Activated CD4-positive, alpha-beta T cell treated with anti-CD3 and anti-CD28 coated beads, Interleukin-2, amount 10 ng/mL, durations not matched to agents 7 days and 5 days (primary cell): ENCODE measurements around the gene CYTH3. TPM values are rescaled to one million over a fixed set of nuclear protein-coding genes. Genes with fewer than 3 reads are reported as not detected.
"Not testable (repeated sequence)": the region's sequence is repeated elsewhere in the genome, so short reads cannot be mapped to it uniquely, and the experiment has no call there.

Experiments used
- CTCF ChIA-PET: fragments of 350-600 bp; sonication (Branson Sonifier 250); formaldehyde crosslinking; loops from one replicate; lab custom pipeline; 2021; ENCODE audit warnings: antibody characterized with exemption; lab: Charles Lee
- POLR2A ChIA-PET: fragments of 350-600 bp; sonication (Branson Sonifier 250); formaldehyde crosslinking; loops from one replicate; lab custom pipeline; 2021; ENCODE audit warnings: antibody characterized with exemption; lab: Charles Lee
- DNase-seq: peaks from one replicate; pipeline ENCODE4 v3.0.0-alpha.2; 2020
- H3K27ac Mint-ChIP-seq: one replicate; pipeline ENCODE4 v1.8.0; 2021; ENCODE audit warnings: mild to moderate bottlenecking, moderate library complexity, mixed read lengths
- H3K27me3 Mint-ChIP-seq: one replicate; pipeline ENCODE4 v1.8.0; 2021; ENCODE audit warnings: mixed read lengths
- H3K36me3 Mint-ChIP-seq: one replicate; pipeline ENCODE4 v1.8.0; 2021; ENCODE audit warnings: low read depth, mixed read lengths
- H3K4me1 Mint-ChIP-seq: one replicate; pipeline ENCODE4 v1.8.0; 2021; ENCODE audit warnings: mixed read lengths
- H3K4me3 Mint-ChIP-seq: one replicate; pipeline ENCODE4 v1.8.0; 2021; ENCODE audit warnings: mild to moderate bottlenecking, moderate library complexity, mixed read lengths
- H3K9me3 Mint-ChIP-seq: one replicate; pipeline ENCODE4 v1.8.0; 2021; ENCODE audit warnings: mixed read lengths
- total RNA-seq, 2 experiments: library from RNA; stranded (reverse); gene quantifications; one replicate each; pipeline ENCODE4 v1.2.3, GENCODE V29; 2021

CYTH3 gene
- total RNA-seq, 2 experiments from 2014 or later: 0.74 to 1.4 TPM

GRCh38 chr7:6212008-6212407, 60.4 kb downstream of the CYTH3 start:
- H3K27me3 Mint-ChIP-seq: peaks cover 17% of the 10 kb centered on the region
- POLR2A ChIA-PET: no interaction called here
- DNase-seq: no peak
- no peaks in the 10 kb centered on the region for H3K4me1 Mint-ChIP-seq
- H3K4me3 Mint-ChIP-seq: no peak overlapping the region
- no peaks in the 10 kb centered on the region for H3K9me3 Mint-ChIP-seq
- no peak overlapping the region for H3K27ac Mint-ChIP-seq
- CTCF ChIA-PET: no interaction called here
- no peaks in the 10 kb centered on the region for H3K36me3 Mint-ChIP-seq

DNA sequence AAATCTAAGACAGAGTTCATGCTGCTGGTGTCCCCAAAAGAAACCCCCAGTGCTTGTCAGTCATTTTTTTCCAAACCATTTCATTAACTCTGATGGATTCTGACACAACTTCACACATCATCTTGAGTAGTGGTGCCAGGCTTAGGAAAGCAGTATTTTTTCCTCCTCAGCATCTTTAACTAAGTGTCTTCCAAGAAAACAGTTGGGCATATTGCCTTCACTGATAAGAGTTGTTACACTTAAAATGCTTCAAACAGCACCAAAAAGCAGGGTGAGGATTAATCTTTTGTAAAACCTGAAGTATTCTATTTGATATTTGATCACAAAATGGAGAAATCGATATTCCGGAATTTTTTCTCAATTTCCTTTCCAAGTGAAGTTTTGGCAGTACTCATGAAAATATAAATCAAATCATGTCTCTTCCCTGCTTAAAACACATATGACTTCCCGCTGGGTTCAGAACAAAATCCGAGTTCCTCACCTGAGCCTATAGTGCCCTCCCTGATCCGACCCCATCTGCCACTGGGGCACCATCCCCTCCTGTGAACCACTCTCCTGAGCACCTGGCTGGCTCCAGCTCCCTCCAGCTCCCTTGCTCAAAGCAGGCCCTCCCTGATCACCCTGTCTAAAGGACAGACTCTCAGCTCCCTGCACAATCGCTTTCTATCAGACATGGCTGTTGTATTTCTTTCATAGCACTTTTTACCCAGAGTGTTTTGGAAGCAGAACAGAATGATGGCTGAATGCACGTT, 61.6 kb downstream of the CYTH3 start:
- Mint-ChIP-seq H3K4me3 (no peak overlapping the region), H3K4me1 (no peaks in the 10 kb centered on the region), H3K9me3 (no peaks in the 10 kb centered on the region), H3K27me3 (peaks cover 17% of the 10 kb centered on the region), H3K27ac (peak overlapping the region; percentile 74), H3K36me3 (no peaks in the 10 kb centered on the region)
- ChIA-PET CTCF (no interaction called here), POLR2A (no interaction called here)
- DNase-seq: no peak

DNA sequence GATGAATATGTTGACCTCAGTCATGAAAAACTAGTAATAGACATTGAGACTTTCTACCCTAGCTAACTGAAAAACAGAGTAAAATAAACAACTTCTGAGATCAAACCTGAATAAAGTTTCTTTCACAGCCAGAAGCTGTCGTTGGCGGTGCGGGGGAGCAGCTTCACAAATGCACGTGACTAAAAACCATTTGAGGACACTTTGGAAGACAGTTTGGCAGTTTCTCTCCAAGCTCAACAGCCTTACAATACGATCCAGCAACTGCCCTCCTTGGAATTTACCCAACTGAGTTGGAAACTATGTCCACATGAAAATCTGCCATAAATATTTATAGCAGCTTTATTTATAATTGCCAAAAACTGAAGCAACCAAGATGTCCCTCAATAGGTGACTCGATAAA, 63.1 kb downstream of the CYTH3 start:
- CTCF ChIA-PET: interaction anchor here (0.5 kb wide), 1 partner anchor 82 kb away, joined by 4 read pairs; no protein-coding TSS in a partner anchor
- no peak overlapping the region for H3K4me3 Mint-ChIP-seq
- no peaks in the 10 kb centered on the region for H3K36me3 Mint-ChIP-seq
- no peak for DNase-seq
- H3K4me1 Mint-ChIP-seq: no peaks in the 10 kb centered on the region
- no peaks in the 10 kb centered on the region for H3K9me3 Mint-ChIP-seq
- POLR2A ChIA-PET: no interaction called here
- H3K27ac Mint-ChIP-seq: no peak overlapping the region
- peaks cover 17% of the 10 kb centered on the region for H3K27me3 Mint-ChIP-seq

- Mint-ChIP-seq H3K36me3 (no peaks in the 10 kb centered on the region), H3K4me1 (no peaks in the 10 kb centered on the region), H3K9me3 (no peaks in the 10 kb centered on the region), H3K4me3 (no peak overlapping the region), H3K27me3 (peaks cover 17% of the 10 kb centered on the region), H3K27ac (no peak overlapping the region)
- CTCF ChIA-PET: interaction anchor here (0.6 kb wide), 2 partner anchors 55 to 103 kb away, joined by 3 to 8 read pairs; no protein-coding TSS in a partner anchor
- POLR2A ChIA-PET: no interaction called here
- no peak for DNase-seq
Observed at GRCh38 chr7:6208573-6209328, 63.7 kb downstream of the CYTH3 start.

GRCh38 chr7:6205971-6206660, 66.3 kb downstream of the CYTH3 start:
- Mint-ChIP-seq H3K4me3 (no peak overlapping the region), H3K27ac (no peak overlapping the region), H3K27me3 (peaks cover 10% of the 10 kb centered on the region), H3K36me3 (no peaks in the 10 kb centered on the region), H3K4me1 (no peaks in the 10 kb centered on the region), H3K9me3 (no peaks in the 10 kb centered on the region)
- DNase-seq: no peak
- CTCF ChIA-PET: no interaction called here
- POLR2A ChIA-PET: no interaction called here

GRCh38 chr7:6203381-6203780, 69.0 kb downstream of the CYTH3 start:
- no peak overlapping the region for H3K27ac Mint-ChIP-seq
- no peaks in the 10 kb centered on the region for H3K36me3 Mint-ChIP-seq
- ChIA-PET POLR2A (no interaction called here), CTCF (interaction anchor here (0.6 kb wide), 1 partner anchor 11 kb away, joined by 6 read pairs; no protein-coding TSS in a partner anchor)
- no peak for DNase-seq
- no peaks in the 10 kb centered on the region for H3K9me3 Mint-ChIP-seq
- no peaks in the 10 kb centered on the region for H3K4me1 Mint-ChIP-seq
- peaks cover 2% of the 10 kb centered on the region for H3K27me3 Mint-ChIP-seq
- no peak overlapping the region for H3K4me3 Mint-ChIP-seq

GRCh38 chr7:6202117-6202516, 70.3 kb downstream of the CYTH3 start:
- CTCF ChIA-PET: interaction anchor here (0.7 kb wide), 1 partner anchor 64 kb away, joined by 6 read pairs; no protein-coding TSS in a partner anchor
- peaks cover 4% of the 10 kb centered on the region for H3K27me3 Mint-ChIP-seq
- no peak for DNase-seq
- no peak overlapping the region for H3K27ac Mint-ChIP-seq
- H3K4me1 Mint-ChIP-seq: no peaks in the 10 kb centered on the region
- H3K4me3 Mint-ChIP-seq: no peak overlapping the region
- no peaks in the 10 kb centered on the region for H3K36me3 Mint-ChIP-seq
- H3K9me3 Mint-ChIP-seq: no peaks in the 10 kb centered on the region
- POLR2A ChIA-PET: no interaction called here

DNA sequence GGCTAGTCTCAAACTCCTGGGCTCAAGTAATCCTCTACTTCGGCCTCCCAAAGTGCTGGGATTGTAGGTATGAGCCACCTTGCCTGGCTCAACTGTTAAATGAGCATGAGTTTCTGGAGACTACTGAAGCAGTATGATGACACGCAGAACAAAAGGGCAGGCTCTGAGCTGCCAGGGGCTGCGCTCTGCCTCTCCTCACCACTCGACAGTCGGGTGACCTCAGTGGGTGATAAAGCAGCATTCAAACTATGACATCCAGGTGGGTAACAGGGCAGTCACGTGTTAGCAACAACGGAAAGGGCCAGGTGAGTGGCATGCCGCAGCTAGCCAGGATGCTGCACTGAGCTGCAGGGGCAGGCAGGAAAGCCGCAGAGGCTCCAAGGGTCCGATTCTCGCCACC, 71.5 kb downstream of the CYTH3 start:
- no peak overlapping the region for H3K4me3 Mint-ChIP-seq
- H3K36me3 Mint-ChIP-seq: no peaks in the 10 kb centered on the region
- no peak for DNase-seq
- no peaks in the 10 kb centered on the region for H3K4me1 Mint-ChIP-seq
- POLR2A ChIA-PET: no interaction called here
- CTCF ChIA-PET: no interaction called here
- peaks cover 4% of the 10 kb centered on the region for H3K27me3 Mint-ChIP-seq
- H3K27ac Mint-ChIP-seq: no peak overlapping the region
- no peaks in the 10 kb centered on the region for H3K9me3 Mint-ChIP-seq

DNA sequence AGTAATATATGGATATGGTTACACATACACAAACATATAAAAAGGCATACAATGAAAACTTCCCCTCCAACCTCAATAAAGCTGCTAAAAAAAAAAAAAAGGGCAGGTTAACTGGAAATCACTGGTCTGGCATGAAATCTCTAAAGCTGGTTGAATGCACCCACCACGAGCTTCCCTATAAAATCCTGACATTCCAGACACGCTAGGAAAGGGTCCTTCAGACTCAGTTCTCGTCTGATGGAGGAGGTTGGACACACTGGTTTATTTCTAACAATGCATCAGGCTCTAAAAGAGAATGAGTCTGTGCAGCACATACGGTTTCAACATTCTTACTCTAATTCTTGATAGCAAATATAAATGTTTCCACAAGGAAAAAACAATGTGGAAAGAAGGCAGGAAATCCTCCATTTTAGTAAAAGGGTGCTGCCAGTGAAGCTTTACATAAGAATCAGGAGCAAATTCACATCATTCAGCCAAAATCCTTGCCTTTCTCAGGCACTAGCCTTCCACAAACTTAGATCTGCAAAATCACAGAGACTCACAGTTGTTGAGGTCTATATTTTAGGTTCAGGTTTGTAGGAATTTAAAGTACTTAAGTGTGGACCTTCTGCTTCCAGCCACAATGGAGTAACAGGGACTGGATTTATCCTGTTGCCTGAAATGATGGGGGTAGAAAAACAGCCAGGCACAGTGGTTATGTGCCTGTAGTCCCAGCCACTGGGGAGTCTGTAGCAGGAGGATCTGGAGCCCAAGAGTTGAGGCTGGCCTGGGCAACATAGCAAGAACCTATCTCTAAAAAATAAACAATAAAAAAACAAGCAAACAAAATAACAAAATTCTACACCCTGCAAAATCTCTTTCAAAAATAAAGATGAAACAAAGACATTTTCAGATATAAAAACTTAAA, 73.5 kb downstream of the CYTH3 start:
- CTCF ChIA-PET: interaction anchor here (0.6 kb wide), 1 partner anchor 111 kb away, joined by 3 read pairs; no protein-coding TSS in a partner anchor
- Mint-ChIP-seq H3K27me3 (peaks cover 4% of the 10 kb centered on the region), H3K4me3 (no peak overlapping the region), H3K36me3 (no peaks in the 10 kb centered on the region), H3K9me3 (no peaks in the 10 kb centered on the region), H3K27ac (no peak overlapping the region), H3K4me1 (no peaks in the 10 kb centered on the region)
- DNase-seq: no peak
- POLR2A ChIA-PET: no interaction called here

- no peaks in the 10 kb centered on the region for H3K9me3 Mint-ChIP-seq
- H3K27me3 Mint-ChIP-seq: peaks cover 4% of the 10 kb centered on the region
- H3K27ac Mint-ChIP-seq: no peak overlapping the region
- no peaks in the 10 kb centered on the region for H3K4me1 Mint-ChIP-seq
- CTCF ChIA-PET: no interaction called here
- no peak for DNase-seq
- H3K36me3 Mint-ChIP-seq: no peaks in the 10 kb centered on the region
- POLR2A ChIA-PET: no interaction called here
- H3K4me3 Mint-ChIP-seq: no peak overlapping the region
Observed at GRCh38 chr7:6197801-6198551, 74.4 kb downstream of the CYTH3 start.

GRCh38 chr7:6193709-6194108, 78.7 kb downstream of the CYTH3 start:
- H3K27ac Mint-ChIP-seq: no peak overlapping the region
- ChIA-PET POLR2A (no interaction called here), CTCF (no interaction called here)
- H3K36me3 Mint-ChIP-seq: no peaks in the 10 kb centered on the region
- H3K4me1 Mint-ChIP-seq: no peaks in the 10 kb centered on the region
- peaks cover 2% of the 10 kb centered on the region for H3K27me3 Mint-ChIP-seq
- H3K9me3 Mint-ChIP-seq: no peaks in the 10 kb centered on the region
- no peak overlapping the region for H3K4me3 Mint-ChIP-seq
- DNase-seq: no peak

- POLR2A ChIA-PET, DNase-seq, H3K4me3 Mint-ChIP-seq, H3K27ac Mint-ChIP-seq, CTCF ChIA-PET, H3K27me3 Mint-ChIP-seq, H3K9me3 Mint-ChIP-seq, H3K4me1 Mint-ChIP-seq, H3K36me3 Mint-ChIP-seq: not testable (repeated sequence)
Observed at GRCh38 chr7:6190563-6190962, 81.9 kb downstream of the CYTH3 start.
